ENCODE measurements around the gene ALPK3.

Gene ALPK3

DNA sequence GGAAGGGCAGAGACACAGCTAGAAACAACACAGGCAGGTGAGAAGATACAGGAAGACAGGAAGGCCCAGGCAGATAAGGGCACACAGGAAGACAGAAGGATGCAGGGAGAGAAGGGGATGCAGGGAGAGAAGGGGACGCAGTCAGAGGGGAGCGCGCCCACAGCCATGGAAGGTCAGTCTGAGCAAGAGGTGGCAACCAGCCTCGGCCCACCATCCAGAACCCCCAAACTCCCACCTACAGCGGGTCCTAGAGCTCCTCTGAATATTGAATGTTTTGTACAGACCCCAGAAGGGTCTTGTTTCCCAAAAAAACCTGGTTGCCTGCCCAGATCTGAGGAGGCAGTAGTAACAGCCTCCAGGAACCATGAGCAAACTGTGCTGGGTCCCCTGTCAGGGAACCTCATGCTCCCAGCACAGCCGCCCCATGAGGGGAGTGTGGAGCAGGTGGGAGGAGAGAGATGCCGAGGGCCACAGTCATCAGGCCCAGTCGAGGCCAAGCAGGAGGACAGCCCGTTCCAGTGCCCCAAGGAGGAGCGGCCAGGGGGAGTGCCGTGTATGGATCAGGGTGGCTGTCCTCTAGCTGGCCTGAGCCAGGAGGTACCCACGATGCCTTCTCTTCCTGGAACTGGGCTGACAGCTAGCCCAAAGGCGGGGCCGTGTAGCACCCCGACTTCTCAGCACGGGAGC, 39.7 kb downstream of the ALPK3 start:
- H3K4me3 ChIP-seq (ENCODE audit: control insufficient read depth, low read depth, low read length): no peak overlapping the region
- no peak for DNase-seq (ENCODE audit: low read depth)
- TF ChIP-seq, protein P1, sequence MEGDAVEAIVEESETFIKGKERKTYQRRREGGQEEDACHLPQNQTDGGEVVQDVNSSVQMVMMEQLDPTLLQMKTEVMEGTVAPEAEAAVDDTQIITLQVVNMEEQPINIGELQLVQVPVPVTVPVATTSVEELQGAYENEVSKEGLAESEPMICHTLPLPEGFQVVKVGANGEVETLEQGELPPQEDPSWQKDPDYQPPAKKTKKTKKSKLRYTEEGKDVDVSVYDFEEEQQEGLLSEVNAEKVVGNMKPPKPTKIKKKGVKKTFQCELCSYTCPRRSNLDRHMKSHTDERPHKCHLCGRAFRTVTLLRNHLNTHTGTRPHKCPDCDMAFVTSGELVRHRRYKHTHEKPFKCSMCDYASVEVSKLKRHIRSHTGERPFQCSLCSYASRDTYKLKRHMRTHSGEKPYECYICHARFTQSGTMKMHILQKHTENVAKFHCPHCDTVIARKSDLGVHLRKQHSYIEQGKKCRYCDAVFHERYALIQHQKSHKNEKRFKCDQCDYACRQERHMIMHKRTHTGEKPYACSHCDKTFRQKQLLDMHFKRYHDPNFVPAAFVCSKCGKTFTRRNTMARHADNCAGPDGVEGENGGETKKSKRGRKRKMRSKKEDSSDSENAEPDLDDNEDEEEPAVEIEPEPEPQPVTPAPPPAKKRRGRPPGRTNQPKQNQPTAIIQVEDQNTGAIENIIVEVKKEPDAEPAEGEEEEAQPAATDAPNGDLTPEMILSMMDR (conservative IDR thresholded peaks at IDR 0.05; ENCODE audit: control insufficient read depth, insufficient read depth, low read depth, low read length): no peak

DNA sequence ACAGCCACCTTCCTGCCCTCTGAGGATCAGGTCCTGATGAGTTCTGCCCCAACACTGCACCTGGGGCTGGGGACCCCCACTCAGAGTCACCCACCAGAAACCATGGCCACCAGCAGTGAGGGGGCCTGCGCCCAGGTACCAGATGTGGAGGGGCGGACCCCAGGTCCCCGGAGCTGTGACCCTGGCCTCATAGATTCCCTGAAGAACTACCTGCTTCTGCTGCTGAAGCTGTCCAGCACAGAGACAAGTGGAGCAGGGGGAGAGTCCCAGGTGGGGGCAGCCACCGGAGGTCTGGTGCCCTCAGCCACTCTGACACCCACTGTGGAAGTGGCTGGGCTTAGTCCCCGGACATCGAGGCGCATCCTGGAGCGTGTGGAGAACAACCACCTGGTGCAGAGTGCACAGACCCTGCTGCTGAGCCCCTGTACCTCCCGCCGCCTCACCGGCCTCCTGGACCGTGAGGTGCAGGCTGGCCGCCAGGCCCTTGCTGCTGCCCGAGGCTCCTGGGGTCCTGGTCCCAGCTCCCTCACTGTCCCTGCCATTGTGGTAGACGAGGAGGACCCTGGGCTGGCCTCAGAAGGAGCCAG, 40.4 kb downstream of the ALPK3 start:
- H3K4me3 ChIP-seq (ENCODE audit: control insufficient read depth, low read depth, low read length): no peak overlapping the region
- TF ChIP-seq, protein P1 (conservative IDR thresholded peaks at IDR 0.05; ENCODE audit: control insufficient read depth, insufficient read depth, low read depth, low read length): no peak
- no peak for DNase-seq (ENCODE audit: low read depth)

DNA sequence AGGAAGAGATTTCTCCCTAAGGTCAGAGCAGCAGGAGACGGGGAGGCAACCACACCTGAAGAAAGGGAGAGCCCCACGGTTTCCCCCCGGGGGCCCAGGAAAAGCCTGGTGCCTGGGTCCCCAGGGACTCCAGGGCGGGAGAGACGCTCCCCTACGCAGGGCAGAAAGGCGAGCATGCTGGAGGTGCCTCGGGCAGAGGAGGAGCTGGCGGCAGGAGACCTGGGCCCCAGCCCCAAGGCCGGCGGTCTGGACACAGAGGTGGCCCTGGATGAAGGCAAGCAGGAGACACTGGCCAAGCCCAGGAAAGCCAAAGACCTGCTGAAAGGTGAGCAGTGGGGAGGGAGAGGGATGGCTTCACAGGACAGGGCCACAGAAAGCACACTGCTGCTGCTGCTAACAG, 41.1 kb downstream of the ALPK3 start:
- H3K4me3 ChIP-seq (ENCODE audit: control insufficient read depth, low read depth, low read length): no peak overlapping the region
- TF ChIP-seq, protein P1 (conservative IDR thresholded peaks at IDR 0.05; ENCODE audit: control insufficient read depth, insufficient read depth, low read depth, low read length): no peak
- no peak for DNase-seq (ENCODE audit: low read depth)

DNA sequence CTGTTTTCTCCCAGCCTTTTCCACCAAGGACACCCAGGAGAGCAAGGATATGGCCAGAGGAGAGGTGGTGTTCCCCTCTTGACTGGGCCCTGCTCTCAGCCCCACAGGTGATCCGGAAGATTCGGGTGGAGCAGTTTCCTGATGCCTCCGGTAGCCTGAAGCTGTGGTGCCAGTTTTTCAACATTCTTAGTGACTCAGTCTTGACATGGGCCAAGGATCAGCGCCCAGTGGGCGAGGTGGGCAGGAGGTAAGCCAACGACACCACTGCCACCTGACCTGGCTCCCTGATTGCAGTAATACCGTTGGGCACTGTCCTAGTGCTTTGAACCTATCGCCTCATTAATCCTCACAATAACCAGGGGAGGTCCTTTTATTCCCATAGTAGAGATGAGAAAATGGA, 42.0 kb downstream of the ALPK3 start:
- no peak overlapping the region for H3K4me3 ChIP-seq (ENCODE audit: control insufficient read depth, low read depth, low read length)
- no peak for DNase-seq (ENCODE audit: low read depth)
- TF ChIP-seq, protein P1 (conservative IDR thresholded peaks at IDR 0.05; ENCODE audit: control insufficient read depth, insufficient read depth, low read depth, low read length): no peak

DNA sequence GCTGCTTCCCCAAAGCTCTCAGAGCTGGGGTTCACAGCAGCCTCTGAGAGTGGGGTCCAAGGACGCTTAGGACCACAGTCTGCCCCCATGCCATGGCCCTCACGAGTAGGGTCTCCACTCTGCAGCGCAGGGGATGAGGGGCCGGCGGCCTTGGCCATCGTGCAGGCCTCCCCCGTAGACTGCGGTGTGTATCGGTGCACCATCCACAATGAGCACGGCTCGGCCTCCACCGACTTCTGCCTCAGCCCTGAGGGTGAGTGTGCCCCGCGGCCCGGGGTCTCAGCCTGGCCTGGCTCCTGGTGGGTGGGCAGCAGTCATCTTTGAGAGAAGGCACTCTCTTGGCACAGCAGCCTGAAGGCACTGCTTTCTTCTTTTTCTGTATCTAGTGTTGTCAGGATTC, 42.5 kb downstream of the ALPK3 start:
- TF ChIP-seq, protein P1 (conservative IDR thresholded peaks at IDR 0.05; ENCODE audit: control insufficient read depth, insufficient read depth, low read depth, low read length): no peak
- DNase-seq (ENCODE audit: low read depth): no peak
- H3K4me3 ChIP-seq (ENCODE audit: control insufficient read depth, low read depth, low read length): no peak overlapping the region

DNA sequence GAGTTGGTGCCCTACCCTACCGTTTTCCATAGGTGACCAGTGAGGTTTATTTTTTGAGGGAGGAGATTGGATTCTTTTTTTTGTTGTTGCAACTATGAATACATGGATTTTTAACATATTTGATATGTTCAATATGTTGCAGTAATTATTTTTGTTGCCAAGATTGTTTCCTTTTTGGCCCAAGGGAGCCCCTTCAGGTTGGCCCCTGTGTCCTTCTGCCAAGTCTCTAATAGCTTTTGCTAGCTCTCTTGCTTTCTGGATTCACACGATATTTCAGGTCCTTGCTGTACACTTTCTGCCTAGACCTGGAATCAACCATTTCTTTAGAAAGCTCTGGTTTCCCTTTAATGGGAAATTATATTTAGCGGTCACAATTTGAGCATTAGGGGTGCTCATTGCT, 44.6 kb downstream of the ALPK3 start:
- TF ChIP-seq, protein P1 (conservative IDR thresholded peaks at IDR 0.05; ENCODE audit: control insufficient read depth, insufficient read depth, low read depth, low read length): no peak
- no peak for DNase-seq (ENCODE audit: low read depth)
- H3K4me3 ChIP-seq (ENCODE audit: control insufficient read depth, low read depth, low read length): no peak overlapping the region
